Measurements from ENCODE around the gene LRRC59.

The LRRC59 gene

GRCh38 chr17:50360486-50361115, 36.7 kb downstream of the LRRC59 start:
- H3K27me3 Mint-ChIP-seq (ENCODE audit: low read depth, poor library complexity): no peaks in the 10 kb centered on the region
- no peak overlapping the region for H3K27ac Mint-ChIP-seq
- DNase-seq: no peak
- H3K4me3 Mint-ChIP-seq: no peak overlapping the region
- H3K9me3 Mint-ChIP-seq: no peaks in the 10 kb centered on the region
- no peak for TF ChIP-seq CTCF (IDR thresholded peaks at IDR 0.05)
- peaks cover 38% of the 10 kb centered on the region for H3K4me1 Mint-ChIP-seq
- peaks cover 21% of the 10 kb centered on the region for H3K36me3 Mint-ChIP-seq (ENCODE audit: low read depth)

- Mint-ChIP-seq H3K27ac (no peak overlapping the region), H3K9me3 (no peaks in the 10 kb centered on the region), H3K36me3 (ENCODE audit: low read depth) (peaks cover 21% of the 10 kb centered on the region), H3K4me1 (peaks cover 33% of the 10 kb centered on the region), H3K4me3 (no peak overlapping the region), H3K27me3 (ENCODE audit: low read depth, poor library complexity) (no peaks in the 10 kb centered on the region)
- TF ChIP-seq CTCF (IDR thresholded peaks at IDR 0.05): no peak
- DNase-seq: no peak
Observed at GRCh38 chr17:50359998-50360461, 37.3 kb downstream of the LRRC59 start.

GRCh38 chr17:50359005-50359699, 38.2 kb downstream of the LRRC59 start:
- no peak for TF ChIP-seq CTCF (IDR thresholded peaks at IDR 0.05)
- Mint-ChIP-seq H3K27ac (no peak overlapping the region), H3K27me3 (ENCODE audit: low read depth, poor library complexity) (no peaks in the 10 kb centered on the region), H3K4me1 (peaks cover 24% of the 10 kb centered on the region), H3K9me3 (no peaks in the 10 kb centered on the region), H3K4me3 (no peak overlapping the region), H3K36me3 (ENCODE audit: low read depth) (peaks cover 21% of the 10 kb centered on the region)
- no peak for DNase-seq

GRCh38 chr17:50358177-50358576, 39.1 kb downstream of the LRRC59 start:
- Mint-ChIP-seq H3K36me3 (ENCODE audit: low read depth) (peaks cover 24% of the 10 kb centered on the region), H3K4me1 (peaks cover 15% of the 10 kb centered on the region), H3K4me3 (no peak overlapping the region), H3K9me3 (no peaks in the 10 kb centered on the region), H3K27me3 (ENCODE audit: low read depth, poor library complexity) (no peaks in the 10 kb centered on the region), H3K27ac (no peak overlapping the region)
- no peak for TF ChIP-seq CTCF (IDR thresholded peaks at IDR 0.05)
- no peak for DNase-seq

GRCh38 chr17:50356892-50357510, 40.3 kb downstream of the LRRC59 start:
- TF ChIP-seq CTCF (IDR thresholded peaks at IDR 0.05): no peak
- Mint-ChIP-seq H3K4me1 (peaks cover 8% of the 10 kb centered on the region), H3K27ac (no peak overlapping the region), H3K27me3 (ENCODE audit: low read depth, poor library complexity) (no peaks in the 10 kb centered on the region), H3K9me3 (no peaks in the 10 kb centered on the region), H3K4me3 (no peak overlapping the region), H3K36me3 (ENCODE audit: low read depth) (peaks cover 33% of the 10 kb centered on the region)
- no peak for DNase-seq

All from nephron progenitor cell (in vitro differentiated cells).